HCT116 (cell line): ENCODE data around the gene PRPS1. TPM values are rescaled to one million over a fixed set of nuclear protein-coding genes. Genes with fewer than 3 reads are reported as not detected.

ENCODE experiments used
- total RNA-seq: library from RNA; stranded (reverse); gene quantifications from one replicate; pipeline ENCODE4 v1.2.1, GENCODE V29; 2021; ENCODE audit not compliant: unreplicated experiment

The PRPS1 gene
- total RNA-seq, 1 experiment from 2014 or later, result 62.6 TPM

Other genes starting within 250 kb of the PRPS1 start
- 0.42 TPM for gene FRMPD3, start 178.9 kb upstream of the PRPS1 start, total RNA-seq
- gene TSC22D3, start 147.3 kb downstream of the PRPS1 start, total RNA-seq, result 24.6 TPM
- not detected for gene NCBP2L, start 149.2 kb downstream of the PRPS1 start, total RNA-seq
- 5.1 TPM for gene MID2, start 197.4 kb downstream of the PRPS1 start, total RNA-seq